Astrocyte (in vitro differentiated cells and primary cell): ENCODE data around the gene MAX. TPM values are rescaled to one million over a fixed set of nuclear protein-coding genes. Genes with fewer than 3 reads are reported as not detected.

Source experiments
- DNase-seq: peaks from one replicate; pipeline ENCODE4 v3.0.0-alpha.2; 2010; ENCODE audit warnings: low read depth
- FAIRE-seq: peaks from 2 replicates; lab custom pipeline; 2011; peaks lifted over from hg19 to GRCh38; lab: Jason Lieb, UNC
- H2AFZ ChIP-seq: 2 replicates; pipeline ENCODE4 v1.6.0; 2012; ENCODE audit warnings: low read depth, low read length, inconsistent platforms
- H3K27ac ChIP-seq: 2 replicates; pipeline ENCODE4 v1.5.1; 2011; ENCODE audit warnings: low read depth, low read length, inconsistent platforms
- H3K27me3 ChIP-seq: 2 replicates; pipeline ENCODE4 v1.6.0; 2011; ENCODE audit warnings: low read length, inconsistent platforms; ENCODE audit not compliant: insufficient read depth
- H3K36me3 ChIP-seq: 2 replicates; pipeline ENCODE4 v1.5.1; 2011; ENCODE audit warnings: low read length, inconsistent platforms; ENCODE audit not compliant: insufficient read depth
- H3K4me1 ChIP-seq: 2 replicates; pipeline ENCODE4 v1.5.1; 2011; ENCODE audit warnings: low read length, inconsistent platforms; ENCODE audit not compliant: insufficient read depth
- H3K4me2 ChIP-seq: 2 replicates; pipeline ENCODE4 v1.6.0; 2012; ENCODE audit warnings: low read length, inconsistent platforms
- H3K4me3 ChIP-seq: 2 replicates; pipeline ENCODE4 v1.5.1; 2011; ENCODE audit warnings: low read depth, mild to moderate bottlenecking, low read length, inconsistent platforms; ENCODE audit not compliant: insufficient read depth
- H3K79me2 ChIP-seq: 2 replicates; pipeline ENCODE4 v1.6.0; 2012; ENCODE audit warnings: mild to moderate bottlenecking, low read length, inconsistent platforms; ENCODE audit not compliant: insufficient read depth
- H3K9ac ChIP-seq: 2 replicates; pipeline ENCODE4 v1.6.0; 2012; ENCODE audit warnings: mild to moderate bottlenecking, low read length, inconsistent platforms
- H3K9me3 ChIP-seq: 2 replicates; pipeline ENCODE4 v1.5.1; 2012; ENCODE audit warnings: low read depth, mild to moderate bottlenecking, low read length, inconsistent platforms; ENCODE audit not compliant: insufficient read depth
- H4K20me1 ChIP-seq: 2 replicates; pipeline ENCODE4 v1.6.0; 2012; ENCODE audit warnings: low read length, inconsistent platforms; ENCODE audit not compliant: insufficient read depth
- H3K27ac Mint-ChIP-seq: one replicate; pipeline ENCODE4 v1.8.0; 2021; ENCODE audit warnings: mild to moderate bottlenecking, mixed read lengths; ENCODE audit not compliant: unreplicated experiment
- H3K27me3 Mint-ChIP-seq: one replicate; pipeline ENCODE4 v1.8.0; 2021; ENCODE audit warnings: low read depth, mixed read lengths; ENCODE audit not compliant: unreplicated experiment
- H3K36me3 Mint-ChIP-seq: one replicate; pipeline ENCODE4 v1.8.0; 2021; ENCODE audit warnings: low read depth, mixed read lengths; ENCODE audit not compliant: unreplicated experiment
- H3K4me1 Mint-ChIP-seq: one replicate; pipeline ENCODE4 v1.8.0; 2021; ENCODE audit warnings: low read depth, mixed read lengths; ENCODE audit not compliant: unreplicated experiment
- H3K4me3 Mint-ChIP-seq: one replicate; pipeline ENCODE4 v1.8.0; 2021; ENCODE audit warnings: mild to moderate bottlenecking, moderate library complexity, mixed read lengths; ENCODE audit not compliant: unreplicated experiment
- H3K9me3 Mint-ChIP-seq: one replicate; pipeline ENCODE4 v1.8.0; 2021; ENCODE audit warnings: mild to moderate bottlenecking, mixed read lengths; ENCODE audit not compliant: unreplicated experiment
- EZH2 ChIP-seq: IDR thresholded peaks from 2 replicates; pipeline ENCODE4 v1.6.1; 2012; ENCODE audit warnings: mild to moderate bottlenecking, low read length, inconsistent platforms; ENCODE audit not compliant: insufficient read depth
- total RNA-seq: library from RNA; stranded (reverse); gene quantifications from 2 replicates; pipeline ENCODE4 v1.2.1, GENCODE V29; 2021
- TF ChIP-seq, protein P1 (sequence below): IDR thresholded peaks from 2 replicates; pipeline ENCODE4 v1.5.1; 2011; ENCODE audit warnings: low read depth, mild to moderate bottlenecking, inconsistent platforms, low read length, moderate library complexity; ENCODE audit not compliant: insufficient read depth

MAX gene
- total RNA-seq, 1 donor from 2014 or later, result 113 TPM

DNA sequence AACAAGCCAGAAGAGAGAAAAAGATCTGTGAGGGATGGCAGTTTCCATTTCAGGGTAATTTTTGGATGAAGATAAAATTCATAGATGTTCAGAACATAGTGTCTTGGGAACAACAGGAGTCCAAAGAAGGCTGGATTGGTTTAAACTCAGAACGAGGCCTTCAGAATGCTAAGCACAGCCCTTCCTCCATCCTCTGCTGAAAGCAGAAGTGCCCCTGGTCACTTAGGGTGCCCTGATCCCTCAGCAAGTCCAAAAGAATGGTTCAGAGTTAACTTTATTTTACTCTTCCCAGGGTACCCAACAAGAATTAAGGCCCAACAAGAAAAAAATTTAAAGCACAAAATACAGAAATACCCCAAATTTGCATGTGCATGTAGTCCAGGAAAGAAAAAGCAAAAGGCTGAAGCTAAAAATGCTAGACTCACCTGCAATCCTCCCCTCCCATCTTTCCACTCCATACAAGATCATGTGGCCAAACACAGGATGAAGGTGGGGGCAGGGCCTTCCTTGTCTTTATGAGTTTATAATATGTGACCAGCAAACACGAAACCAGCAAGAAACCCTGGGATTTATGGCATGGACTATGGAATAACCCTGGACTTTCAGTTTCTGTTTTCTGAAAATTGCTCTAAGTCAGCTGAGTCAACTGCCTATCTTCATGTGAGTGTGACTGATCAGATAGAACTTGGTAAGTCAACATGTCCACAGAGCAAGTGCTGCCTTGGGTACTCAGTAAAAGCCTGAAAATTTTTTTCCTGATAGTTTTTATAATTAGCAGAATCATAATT, 21.2 kb downstream of the MAX start:
- H3K36me3 ChIP-seq, result peaks cover 44% of the 10 kb centered on the region
- H3K27ac Mint-ChIP-seq, result no peak overlapping the region

DNA sequence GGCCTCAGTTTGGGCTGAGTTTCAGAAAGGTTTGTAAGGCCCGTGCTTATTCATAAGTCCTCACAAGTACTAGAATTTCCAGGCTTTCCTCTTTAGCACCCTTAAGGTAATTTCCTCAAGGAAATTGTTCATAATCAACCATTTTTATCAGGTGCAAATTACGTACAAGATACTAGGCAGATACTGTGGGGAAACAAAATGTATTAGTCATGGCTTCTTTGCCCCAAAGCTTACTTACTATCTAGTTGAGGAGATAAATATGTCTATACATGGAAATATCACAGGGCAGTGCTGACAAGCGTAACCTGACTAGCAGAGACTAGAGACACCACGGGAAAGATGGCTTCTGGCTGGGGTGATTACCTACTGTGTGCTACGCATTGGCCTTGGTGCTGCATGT, 22.5 kb downstream of the MAX start:
- no peak for FAIRE-seq
- H3K27ac Mint-ChIP-seq, result no peak overlapping the region

More for the DNA sequence above, 21.2 kb downstream of the MAX start:
- no peak overlapping the region for H3K4me2 ChIP-seq
- no peak overlapping the region for H3K27ac ChIP-seq
- Mint-ChIP-seq H3K4me1 (peaks cover 18% of the 10 kb centered on the region), H3K27me3 (no peaks in the 10 kb centered on the region), H3K9me3 (peaks cover 5% of the 10 kb centered on the region), H3K4me3 (peak overlapping the region; percentile 11), H3K36me3 (peaks cover 38% of the 10 kb centered on the region)
- TF ChIP-seq, protein P1, sequence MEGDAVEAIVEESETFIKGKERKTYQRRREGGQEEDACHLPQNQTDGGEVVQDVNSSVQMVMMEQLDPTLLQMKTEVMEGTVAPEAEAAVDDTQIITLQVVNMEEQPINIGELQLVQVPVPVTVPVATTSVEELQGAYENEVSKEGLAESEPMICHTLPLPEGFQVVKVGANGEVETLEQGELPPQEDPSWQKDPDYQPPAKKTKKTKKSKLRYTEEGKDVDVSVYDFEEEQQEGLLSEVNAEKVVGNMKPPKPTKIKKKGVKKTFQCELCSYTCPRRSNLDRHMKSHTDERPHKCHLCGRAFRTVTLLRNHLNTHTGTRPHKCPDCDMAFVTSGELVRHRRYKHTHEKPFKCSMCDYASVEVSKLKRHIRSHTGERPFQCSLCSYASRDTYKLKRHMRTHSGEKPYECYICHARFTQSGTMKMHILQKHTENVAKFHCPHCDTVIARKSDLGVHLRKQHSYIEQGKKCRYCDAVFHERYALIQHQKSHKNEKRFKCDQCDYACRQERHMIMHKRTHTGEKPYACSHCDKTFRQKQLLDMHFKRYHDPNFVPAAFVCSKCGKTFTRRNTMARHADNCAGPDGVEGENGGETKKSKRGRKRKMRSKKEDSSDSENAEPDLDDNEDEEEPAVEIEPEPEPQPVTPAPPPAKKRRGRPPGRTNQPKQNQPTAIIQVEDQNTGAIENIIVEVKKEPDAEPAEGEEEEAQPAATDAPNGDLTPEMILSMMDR, result no peak
- TF ChIP-seq EZH2, result no peak
- no peak for FAIRE-seq
- peaks cover 35% of the 10 kb centered on the region for H3K79me2 ChIP-seq
- peaks cover 2% of the 10 kb centered on the region for H3K4me1 ChIP-seq
- H3K27me3 ChIP-seq, result no peaks in the 10 kb centered on the region
- no peak overlapping the region for H3K4me3 ChIP-seq
- no peaks in the 10 kb centered on the region for H3K9me3 ChIP-seq
- DNase-seq, result no peak
- no peak overlapping the region for H2AFZ ChIP-seq
- no peak overlapping the region for H3K9ac ChIP-seq
- peaks cover 71% of the 10 kb centered on the region for H4K20me1 ChIP-seq

DNA sequence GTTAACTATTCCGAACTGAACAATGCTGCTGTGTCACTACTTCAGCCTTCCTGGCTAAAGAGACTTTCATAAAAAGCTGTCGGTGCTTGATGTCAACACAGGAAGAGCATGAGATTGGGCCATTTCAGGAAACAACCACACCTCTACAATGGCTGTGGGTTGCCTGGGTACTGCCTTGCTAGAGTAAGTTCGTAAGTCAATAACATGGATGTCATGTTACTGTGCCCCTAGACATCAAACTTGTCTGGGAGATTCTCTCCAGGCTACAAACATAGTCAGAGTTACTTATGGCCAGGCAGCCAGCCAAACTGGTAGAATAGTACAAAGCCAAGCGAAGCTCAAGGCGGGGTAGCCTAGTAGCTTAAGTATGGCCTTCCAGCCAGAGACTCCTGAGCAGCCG, 23.1 kb downstream of the MAX start:
- Histone ChIP-seq H3K4me1 (no peaks in the 10 kb centered on the region), H3K36me3 (peaks cover 52% of the 10 kb centered on the region), H4K20me1 (peaks cover 63% of the 10 kb centered on the region), H3K9ac (no peak overlapping the region), H3K79me2 (peaks cover 35% of the 10 kb centered on the region), H3K4me2 (no peak overlapping the region), H2AFZ (no peak overlapping the region), H3K27me3 (no peaks in the 10 kb centered on the region), H3K9me3 (no peaks in the 10 kb centered on the region), H3K4me3 (no peak overlapping the region), H3K27ac (no peak overlapping the region)
- no peaks in the 10 kb centered on the region for H3K27me3 Mint-ChIP-seq
- no peak overlapping the region for H3K4me3 Mint-ChIP-seq
- H3K27ac Mint-ChIP-seq, result no peak overlapping the region
- TF ChIP-seq EZH2, result no peak
- TF ChIP-seq, protein P1, result no peak
- FAIRE-seq (no peak), DNase-seq (no peak)
- no peaks in the 10 kb centered on the region for H3K9me3 Mint-ChIP-seq
- H3K36me3 Mint-ChIP-seq, result peaks cover 38% of the 10 kb centered on the region
- peaks cover 18% of the 10 kb centered on the region for H3K4me1 Mint-ChIP-seq

More for the DNA sequence above, 22.5 kb downstream of the MAX start:
- Histone ChIP-seq H3K27me3 (no peaks in the 10 kb centered on the region), H3K4me3 (no peak overlapping the region), H3K9ac (no peak overlapping the region), H3K36me3 (peaks cover 51% of the 10 kb centered on the region), H3K4me1 (no peaks in the 10 kb centered on the region), H3K9me3 (no peaks in the 10 kb centered on the region), H3K27ac (no peak overlapping the region), H2AFZ (no peak overlapping the region), H3K4me2 (no peak overlapping the region), H3K79me2 (peaks cover 35% of the 10 kb centered on the region), H4K20me1 (peaks cover 63% of the 10 kb centered on the region)
- Mint-ChIP-seq H3K4me3 (no peak overlapping the region), H3K4me1 (peaks cover 18% of the 10 kb centered on the region), H3K9me3 (no peaks in the 10 kb centered on the region), H3K36me3 (peaks cover 38% of the 10 kb centered on the region), H3K27me3 (no peaks in the 10 kb centered on the region)
- DNase-seq, result no peak
- TF ChIP-seq EZH2, result no peak
